Measurements from ENCODE around the gene NTPCR.

NTPCR gene

GRCh38 chr1:232984577-232985425, 34.4 kb downstream of the NTPCR start:
- no peaks in the 10 kb centered on the region for H3K27me3 ChIP-seq (ENCODE audit: insufficient read depth, poor library complexity, severe bottlenecking)
- TF ChIP-seq GABPA (IDR thresholded peaks at IDR 0.05; ENCODE audit: low read depth) = no peak
- TF ChIP-seq SPI1 (IDR thresholded peaks at IDR 0.05; ENCODE audit: borderline replicate concordance, low read depth) = no peak
- TF ChIP-seq POLR2AphosphoS5 (IDR thresholded peaks at IDR 0.05; ENCODE audit: low read depth) = no peak
- TF ChIP-seq REST (IDR thresholded peaks at IDR 0.05; ENCODE audit: insufficient replicate concordance, low read depth) = no peak
- TF ChIP-seq, protein P1, sequence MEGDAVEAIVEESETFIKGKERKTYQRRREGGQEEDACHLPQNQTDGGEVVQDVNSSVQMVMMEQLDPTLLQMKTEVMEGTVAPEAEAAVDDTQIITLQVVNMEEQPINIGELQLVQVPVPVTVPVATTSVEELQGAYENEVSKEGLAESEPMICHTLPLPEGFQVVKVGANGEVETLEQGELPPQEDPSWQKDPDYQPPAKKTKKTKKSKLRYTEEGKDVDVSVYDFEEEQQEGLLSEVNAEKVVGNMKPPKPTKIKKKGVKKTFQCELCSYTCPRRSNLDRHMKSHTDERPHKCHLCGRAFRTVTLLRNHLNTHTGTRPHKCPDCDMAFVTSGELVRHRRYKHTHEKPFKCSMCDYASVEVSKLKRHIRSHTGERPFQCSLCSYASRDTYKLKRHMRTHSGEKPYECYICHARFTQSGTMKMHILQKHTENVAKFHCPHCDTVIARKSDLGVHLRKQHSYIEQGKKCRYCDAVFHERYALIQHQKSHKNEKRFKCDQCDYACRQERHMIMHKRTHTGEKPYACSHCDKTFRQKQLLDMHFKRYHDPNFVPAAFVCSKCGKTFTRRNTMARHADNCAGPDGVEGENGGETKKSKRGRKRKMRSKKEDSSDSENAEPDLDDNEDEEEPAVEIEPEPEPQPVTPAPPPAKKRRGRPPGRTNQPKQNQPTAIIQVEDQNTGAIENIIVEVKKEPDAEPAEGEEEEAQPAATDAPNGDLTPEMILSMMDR (IDR thresholded peaks at IDR 0.05; ENCODE audit: insufficient read depth, low read length) = no peak

GRCh38 chr1:232985882-232986526, 35.6 kb downstream of the NTPCR start:
- Histone ChIP-seq H3K27ac (replicated peaks) (no peak overlapping the region), H3K4me3 (replicated peaks; ENCODE audit: insufficient read depth, low read length) (no peak overlapping the region), H3K27me3 (ENCODE audit: insufficient read depth, poor library complexity, severe bottlenecking) (no peaks in the 10 kb centered on the region)
- TF ChIP-seq SPI1 (IDR thresholded peaks at IDR 0.05; ENCODE audit: borderline replicate concordance, low read depth) = no peak
- no peak for TF ChIP-seq GABPA (IDR thresholded peaks at IDR 0.05; ENCODE audit: low read depth)
- TF ChIP-seq, protein P1 (IDR thresholded peaks at IDR 0.05; ENCODE audit: insufficient read depth, low read length) = no peak
- no peak for TF ChIP-seq REST (IDR thresholded peaks at IDR 0.05; ENCODE audit: insufficient replicate concordance, low read depth)
- no peak for TF ChIP-seq POLR2AphosphoS5 (IDR thresholded peaks at IDR 0.05; ENCODE audit: low read depth)
- DNase-seq (ENCODE audit: low read depth in 1 of 2, low spot score in 1 of 2) = no peak

More at GRCh38 chr1:232984577-232985425, 34.4 kb downstream of the NTPCR start:
- Histone ChIP-seq H3K4me3 (replicated peaks; ENCODE audit: insufficient read depth, low read length) (no peak overlapping the region), H3K27ac (replicated peaks) (no peak overlapping the region)
- DNase-seq (ENCODE audit: low read depth in 1 of 2, low spot score in 1 of 2) = no peak

DNA sequence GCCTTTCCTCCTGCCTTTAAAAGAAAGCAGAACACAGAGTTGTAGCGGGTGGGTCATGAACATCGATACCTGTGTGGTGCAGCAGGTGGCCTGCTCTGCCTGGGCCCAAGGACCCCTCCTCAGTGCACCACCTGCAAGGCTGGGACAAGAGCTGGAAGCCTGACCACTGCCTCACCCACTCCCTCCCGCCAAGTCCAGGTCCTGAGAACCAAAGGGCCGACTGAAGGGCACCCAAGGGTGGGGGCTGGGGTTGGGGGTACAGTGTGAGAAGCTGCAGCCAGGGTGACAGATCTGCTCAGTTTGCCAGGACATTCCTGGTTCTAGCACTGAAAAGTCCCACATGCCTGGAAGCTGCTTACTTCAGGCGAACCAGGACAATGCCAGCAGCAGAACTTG, 36.1 kb downstream of the NTPCR start:
- DNase-seq (ENCODE audit: low read depth in 1 of 2, low spot score in 1 of 2) = no peak
- no peak for TF ChIP-seq GABPA (IDR thresholded peaks at IDR 0.05; ENCODE audit: low read depth)
- no peak for TF ChIP-seq REST (IDR thresholded peaks at IDR 0.05; ENCODE audit: insufficient replicate concordance, low read depth)
- no peak for TF ChIP-seq SPI1 (IDR thresholded peaks at IDR 0.05; ENCODE audit: borderline replicate concordance, low read depth)
- TF ChIP-seq, protein P1 (IDR thresholded peaks at IDR 0.05; ENCODE audit: insufficient read depth, low read length) = no peak
- no peaks in the 10 kb centered on the region for H3K27me3 ChIP-seq (ENCODE audit: insufficient read depth, poor library complexity, severe bottlenecking)

More for the DNA sequence above, 36.1 kb downstream of the NTPCR start:
- Histone ChIP-seq H3K27ac (replicated peaks) (no peak overlapping the region), H3K4me3 (replicated peaks; ENCODE audit: insufficient read depth, low read length) (no peak overlapping the region)

Data from HL-60 (cell line).